PC-3 (cell line): ENCODE results near the gene RSU1. TPM values are rescaled to one million over a fixed set of nuclear protein-coding genes. Genes with fewer than 3 reads are reported as not detected.

Source experiments
- ATAC-seq: fragments of 200-7000 bp; cut with Tn5 transposase; 2 replicates; pipeline ENCODE4 v1.9.1; 2020; ENCODE audit warnings: mild to moderate bottlenecking, moderate library complexity
- BruUV-seq: library from RNA; stranded (reverse); fragments of 400-500 nt; replicated peaks from 2 replicates; lab custom pipeline; 2021; lab: Mats Ljungman, UMichigan
- CTCF ChIA-PET: fragments of 300-600 bp; sonication (Branson Sonifier 250); formaldehyde crosslinking; loops from one replicate; lab custom pipeline; 2022; ENCODE audit warnings: antibody characterized with exemption; lab: Charles Lee
- POLR2A ChIA-PET: fragments of 300-600 bp; sonication (Branson Sonifier 250); formaldehyde crosslinking; loops from one replicate; lab custom pipeline; 2022; ENCODE audit warnings: antibody characterized with exemption; ENCODE audit not compliant: unreplicated experiment; lab: Charles Lee
- DNase-seq: peaks from one replicate; pipeline ENCODE4 v3.0.0-alpha.2; 2015
- H2AFZ ChIP-seq: fragments of 300-600 bp; sonication (generic); 2 replicates; pipeline ENCODE4 v1.6.0; 2016; ENCODE audit warnings: antibody characterized with exemption, low read length
- H3F3A ChIP-seq: fragments of 300-600 bp; sonication (generic); one replicate; pipeline ENCODE4 v1.6.0; 2017; ENCODE audit warnings: antibody characterized with exemption, low read length, control low read depth, mild to moderate bottlenecking; ENCODE audit not compliant: unreplicated experiment
- H3K27ac ChIP-seq: fragments of 300-600 bp; sonication (generic); 2 replicates; pipeline ENCODE4 v1.5.1; 2016; ENCODE audit warnings: mild to moderate bottlenecking, low read length
- H3K27me3 ChIP-seq: fragments of 300-600 bp; sonication (generic); 2 replicates; pipeline ENCODE4 v1.6.1; 2016; ENCODE audit warnings: low read length, mixed read lengths
- H3K36me3 ChIP-seq: fragments of 300-600 bp; sonication (generic); 2 replicates; pipeline ENCODE4 v1.6.1; 2016; ENCODE audit warnings: low read depth, mixed run types, low read length, mixed read lengths
- H3K4me1 ChIP-seq: fragments of 300-600 bp; sonication (generic); 2 replicates; pipeline ENCODE4 v1.5.1; 2016; ENCODE audit warnings: low read length; ENCODE audit not compliant: insufficient read depth
- H3K4me2 ChIP-seq: fragments of 300-600 bp; sonication (generic); 2 replicates; pipeline ENCODE4 v1.6.0; 2016; ENCODE audit warnings: low read length
- H3K4me3 ChIP-seq: fragments of 300-600 bp; sonication (generic); 2 replicates; pipeline ENCODE4 v1.5.1; 2016; ENCODE audit warnings: mild to moderate bottlenecking, low read length, mixed read lengths
- H3K79me2 ChIP-seq: fragments of 300-600 bp; sonication (generic); 2 replicates; pipeline ENCODE4 v1.6.1; 2017; ENCODE audit warnings: low read length, mixed read lengths
- H3K9ac ChIP-seq: fragments of 300-600 bp; sonication (generic); 2 replicates; pipeline ENCODE4 v1.6.0; 2016; ENCODE audit warnings: mild to moderate bottlenecking, low read length
- H3K9me2 ChIP-seq: fragments of 300-600 bp; sonication (generic); replicated peaks from 2 replicates; pipeline ENCODE4 v1.6.1; 2016; ENCODE audit warnings: mixed run types, low read length, mixed read lengths
- H3K9me3 ChIP-seq: fragments of 300-600 bp; sonication (generic); 2 replicates; pipeline ENCODE4 v1.6.1; 2016; ENCODE audit warnings: low read length, mixed read lengths
- H4K20me1 ChIP-seq: fragments of 300-600 bp; sonication (generic); 2 replicates; pipeline ENCODE4 v1.6.1; 2016; ENCODE audit warnings: low read length, mixed read lengths
- EZH2 ChIP-seq: fragments of 300-600 bp; sonication (generic); IDR thresholded peaks from one replicate; pipeline ENCODE4 v1.6.1; 2017; ENCODE audit warnings: antibody characterized with exemption, mild to moderate bottlenecking, low read length; ENCODE audit not compliant: unreplicated experiment
- EZH2phosphoT487 ChIP-seq: fragments of 300-600 bp; sonication (generic); IDR thresholded peaks from 2 replicates; pipeline ENCODE4 v1.6.1; 2018; ENCODE audit warnings: mild to moderate bottlenecking, antibody characterized with exemption, low read length, borderline replicate concordance
- intact Hi-C: fragments of 100-400 bp; cut with micrococcal nuclease; formaldehyde crosslinking; loops from 2 replicates; pipeline ENCODE4 v1.9.0; 2023
- total RNA-seq: library from RNA; depleted of rRNA; stranded (reverse); fragments of >200 nt; gene quantifications from 2 replicates; pipeline ENCODE4 v1.2.3, GENCODE V29; 2014
- TF ChIP-seq, protein P1 (sequence below): fragments of 300-600 bp; sonication (generic); conservative IDR thresholded peaks from 2 replicates; pipeline ENCODE4 v1.5.1; 2017; ENCODE audit warnings: antibody characterized with exemption, low read depth, mild to moderate bottlenecking, low read length

RSU1 gene
- total RNA-seq, 1 experiment from 2014 or later, result 21.2 TPM

GRCh38 chr10:16547973-16548372 is 269.3 kb downstream of the RSU1 start:
- no peaks in the 10 kb centered on the region for H3K36me3 ChIP-seq
- no peaks in the 10 kb centered on the region for H3K4me1 ChIP-seq
- no peaks in the 10 kb centered on the region for H4K20me1 ChIP-seq
- H3K9ac ChIP-seq, result no peak overlapping the region
- TF ChIP-seq, protein P1, sequence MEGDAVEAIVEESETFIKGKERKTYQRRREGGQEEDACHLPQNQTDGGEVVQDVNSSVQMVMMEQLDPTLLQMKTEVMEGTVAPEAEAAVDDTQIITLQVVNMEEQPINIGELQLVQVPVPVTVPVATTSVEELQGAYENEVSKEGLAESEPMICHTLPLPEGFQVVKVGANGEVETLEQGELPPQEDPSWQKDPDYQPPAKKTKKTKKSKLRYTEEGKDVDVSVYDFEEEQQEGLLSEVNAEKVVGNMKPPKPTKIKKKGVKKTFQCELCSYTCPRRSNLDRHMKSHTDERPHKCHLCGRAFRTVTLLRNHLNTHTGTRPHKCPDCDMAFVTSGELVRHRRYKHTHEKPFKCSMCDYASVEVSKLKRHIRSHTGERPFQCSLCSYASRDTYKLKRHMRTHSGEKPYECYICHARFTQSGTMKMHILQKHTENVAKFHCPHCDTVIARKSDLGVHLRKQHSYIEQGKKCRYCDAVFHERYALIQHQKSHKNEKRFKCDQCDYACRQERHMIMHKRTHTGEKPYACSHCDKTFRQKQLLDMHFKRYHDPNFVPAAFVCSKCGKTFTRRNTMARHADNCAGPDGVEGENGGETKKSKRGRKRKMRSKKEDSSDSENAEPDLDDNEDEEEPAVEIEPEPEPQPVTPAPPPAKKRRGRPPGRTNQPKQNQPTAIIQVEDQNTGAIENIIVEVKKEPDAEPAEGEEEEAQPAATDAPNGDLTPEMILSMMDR, result no peak
- no peak for TF ChIP-seq EZH2phosphoT487
- no peak for TF ChIP-seq EZH2
- no peaks in the 10 kb centered on the region for H3F3A ChIP-seq
- intact Hi-C loops, result loop anchor here (10.0 kb wide), 1 partner anchor 233 kb away; no protein-coding TSS in a partner anchor
- no TSS peak for BruUV-seq
- H3K9me3 ChIP-seq, result no peaks in the 10 kb centered on the region
- no peaks in the 10 kb centered on the region for H3K79me2 ChIP-seq
- no peaks in the 10 kb centered on the region for H3K27me3 ChIP-seq
- H3K27ac ChIP-seq, result no peak overlapping the region
- no peak overlapping the region for H3K4me2 ChIP-seq
- no peak overlapping the region for H3K4me3 ChIP-seq
- no peaks in the 10 kb centered on the region for H3K9me2 ChIP-seq
- ChIA-PET CTCF (no interaction called here), POLR2A (no interaction called here)
- DNase-seq (no peak), ATAC-seq (no peak)
- H2AFZ ChIP-seq, result no peak overlapping the region

GRCh38 chr10:16545116-16545736 is 272.0 kb downstream of the RSU1 start:
- Histone ChIP-seq H2AFZ (no peak overlapping the region), H3K4me3 (no peak overlapping the region), H3K4me2 (no peak overlapping the region), H3K36me3 (no peaks in the 10 kb centered on the region), H3K79me2 (no peaks in the 10 kb centered on the region), H3K9ac (no peak overlapping the region), H3K4me1 (no peaks in the 10 kb centered on the region), H3K9me3 (no peaks in the 10 kb centered on the region), H3K27ac (no peak overlapping the region), H3K27me3 (no peaks in the 10 kb centered on the region), H3K9me2 (no peaks in the 10 kb centered on the region), H3F3A (no peaks in the 10 kb centered on the region), H4K20me1 (no peaks in the 10 kb centered on the region)
- no peak for ATAC-seq
- CTCF ChIA-PET, result no interaction called here
- peak; percentile 30 for DNase-seq
- intact Hi-C loops, result loop anchor here (1.0 to 10.0 kb wide), 3 partner anchors 230 to 666 kb away; no protein-coding TSS in a partner anchor
- TF ChIP-seq EZH2, result no peak
- TF ChIP-seq, protein P1, result peak; percentile 58
- POLR2A ChIA-PET, result no interaction called here
- BruUV-seq, result no TSS peak

DNA sequence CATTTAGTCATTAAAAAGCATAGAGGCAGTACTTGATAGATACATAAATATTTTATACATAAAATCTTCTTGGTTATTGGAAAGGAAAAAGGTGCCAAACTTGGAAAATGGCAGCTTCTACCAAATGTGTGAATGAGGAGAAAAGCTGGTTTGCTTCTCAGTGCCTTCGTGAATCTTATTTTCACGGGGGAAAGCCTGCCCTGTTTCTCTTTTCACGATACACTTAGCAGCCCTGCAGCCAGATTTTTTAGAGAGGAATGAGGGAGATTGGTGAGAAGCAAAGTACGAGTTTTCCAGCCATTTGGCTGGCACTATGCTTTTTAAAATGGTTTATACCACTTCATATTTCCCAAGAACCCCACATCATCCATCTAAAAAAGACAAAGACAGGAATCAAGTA is 272.6 kb downstream of the RSU1 start:
- H3K9me2 ChIP-seq, result no peaks in the 10 kb centered on the region
- no peaks in the 10 kb centered on the region for H3K36me3 ChIP-seq
- H3K9ac ChIP-seq, result no peak overlapping the region
- H3K79me2 ChIP-seq, result no peaks in the 10 kb centered on the region
- CTCF ChIA-PET, result no interaction called here
- H3F3A ChIP-seq, result no peaks in the 10 kb centered on the region
- POLR2A ChIA-PET, result no interaction called here
- no peaks in the 10 kb centered on the region for H4K20me1 ChIP-seq
- no peak overlapping the region for H3K4me2 ChIP-seq
- H3K4me3 ChIP-seq, result no peak overlapping the region
- H3K4me1 ChIP-seq, result no peaks in the 10 kb centered on the region
- H3K27me3 ChIP-seq, result no peaks in the 10 kb centered on the region
- no peaks in the 10 kb centered on the region for H3K9me3 ChIP-seq
- TF ChIP-seq EZH2phosphoT487, result no peak
- TF ChIP-seq, protein P1, result no peak
- H2AFZ ChIP-seq, result no peak overlapping the region
- intact Hi-C loops, result loop anchor here (10.0 kb wide), 1 partner anchor 230 kb away; no protein-coding TSS in a partner anchor
- no TSS peak for BruUV-seq
- no peak overlapping the region for H3K27ac ChIP-seq
- no peak for DNase-seq
- ATAC-seq, result no peak
